Central memory CD8-positive, alpha-beta T cell (primary cell): ENCODE data around the gene PRKCE.

ENCODE experiments used
- ATAC-seq: fragments of 150-1000 bp; cut with Tn5 transposase; replicated peaks from 2 replicates; pipeline ENCODE4 v1.10.0; 2022; ENCODE audit warnings: mild to moderate bottlenecking, moderate FRiP score, moderate number of reproducible peaks; ENCODE audit not compliant: poor library complexity, severe bottlenecking; ENCODE audit errors: extremely low read depth
- DNase-seq, 2 donors: peaks; one replicate each; pipeline ENCODE4 v3.0.0; 2021; ENCODE audit warnings: low spot score in 2 of 2
- H3K27ac Mint-ChIP-seq: one replicate; pipeline ENCODE4 v1.8.0; 2022; ENCODE audit warnings: low read depth, mild to moderate bottlenecking, moderate library complexity, mixed read lengths
- H3K27me3 Mint-ChIP-seq: one replicate; pipeline ENCODE4 v1.8.0; 2022; ENCODE audit warnings: mixed read lengths
- H3K36me3 Mint-ChIP-seq: one replicate; pipeline ENCODE4 v1.8.0; 2022; ENCODE audit warnings: mild to moderate bottlenecking, moderate library complexity, mixed read lengths; ENCODE audit not compliant: insufficient read depth
- H3K4me1 Mint-ChIP-seq: one replicate; pipeline ENCODE4 v1.8.0; 2022; ENCODE audit warnings: mixed read lengths
- H3K4me3 Mint-ChIP-seq: one replicate; pipeline ENCODE4 v1.8.0; 2022; ENCODE audit warnings: mild to moderate bottlenecking, moderate library complexity, mixed read lengths
- H3K9me3 Mint-ChIP-seq: one replicate; pipeline ENCODE4 v1.8.0; 2022; ENCODE audit warnings: mixed read lengths

The PRKCE gene

DNA sequence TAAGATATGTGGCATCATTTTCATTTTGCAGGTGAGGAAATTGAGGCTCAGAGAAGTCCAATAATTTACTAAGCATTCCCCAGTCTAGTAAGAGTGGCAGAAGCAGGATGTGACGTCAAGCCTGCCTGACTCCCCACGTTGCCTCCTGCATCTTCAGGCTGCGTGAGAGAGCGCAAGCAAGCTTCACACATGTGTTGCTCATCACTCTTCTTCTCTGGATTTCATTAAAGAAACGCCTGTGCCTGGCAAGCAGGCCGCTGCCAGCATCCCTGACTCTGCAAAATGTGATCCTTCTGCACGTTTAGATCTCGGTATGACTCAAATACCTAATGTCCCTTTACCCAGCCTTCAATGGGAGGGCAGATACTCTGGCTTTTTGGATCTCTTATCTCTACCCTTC is 96.8 kb downstream of the PRKCE start:
- Mint-ChIP-seq H3K4me3 (no peak overlapping the region), H3K27me3 (no peaks in the 10 kb centered on the region), H3K36me3 (peaks cover 2% of the 10 kb centered on the region), H3K27ac (no peak overlapping the region), H3K4me1 (peaks cover 9% of the 10 kb centered on the region), H3K9me3 (peaks cover 6% of the 10 kb centered on the region)
- DNase-seq (no peak), ATAC-seq (no peak)

DNA sequence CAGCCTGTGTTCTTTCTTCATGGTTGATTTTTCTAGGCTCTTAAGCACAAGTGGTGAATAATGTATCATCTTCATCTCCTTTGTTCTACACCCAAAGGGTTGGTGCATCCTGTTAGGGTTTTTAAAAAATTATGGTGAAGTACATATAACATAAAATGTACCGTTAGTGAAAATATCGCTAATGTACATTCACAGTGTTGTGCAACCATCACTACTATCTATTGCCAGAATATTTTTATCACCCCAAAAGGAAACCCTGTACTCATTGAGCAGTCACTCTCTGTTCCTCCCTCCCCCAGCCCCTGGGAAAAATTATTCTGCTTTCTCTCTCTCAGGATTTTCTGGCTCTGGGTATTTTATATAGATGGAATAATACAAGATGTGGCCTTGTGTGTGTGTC is 98.5 kb downstream of the PRKCE start:
- Mint-ChIP-seq H3K4me1 (peaks cover 9% of the 10 kb centered on the region), H3K4me3 (no peak overlapping the region), H3K36me3 (peaks cover 2% of the 10 kb centered on the region), H3K27me3 (no peaks in the 10 kb centered on the region), H3K27ac (no peak overlapping the region), H3K9me3 (peaks cover 6% of the 10 kb centered on the region)
- ATAC-seq (no peak), DNase-seq (no peak)

DNA sequence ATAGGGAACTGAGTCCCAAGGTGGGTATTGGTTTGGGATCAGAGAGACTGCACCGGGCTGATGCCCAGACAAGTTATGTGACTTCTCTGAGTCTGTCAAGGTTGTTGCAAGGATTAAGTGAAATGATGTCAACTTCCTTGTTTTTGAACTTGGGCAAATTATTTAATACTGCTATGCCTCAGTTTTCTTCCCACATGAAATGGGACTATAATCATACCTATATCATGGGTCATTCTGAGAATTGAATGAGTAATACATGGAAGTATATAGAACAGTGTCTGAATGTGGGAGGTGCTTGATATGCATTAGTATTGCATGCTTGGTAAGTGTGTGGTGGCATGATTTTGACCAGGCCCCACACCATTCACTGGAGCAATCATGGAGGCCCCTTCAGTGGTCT is 99.0 kb downstream of the PRKCE start:
- H3K27ac Mint-ChIP-seq, result no peak overlapping the region
- no peak overlapping the region for H3K4me3 Mint-ChIP-seq
- ATAC-seq (no peak), DNase-seq (no peak)
- H3K4me1 Mint-ChIP-seq, result peaks cover 10% of the 10 kb centered on the region
- peaks cover 2% of the 10 kb centered on the region for H3K36me3 Mint-ChIP-seq
- no peaks in the 10 kb centered on the region for H3K27me3 Mint-ChIP-seq
- peaks cover 6% of the 10 kb centered on the region for H3K9me3 Mint-ChIP-seq

DNA sequence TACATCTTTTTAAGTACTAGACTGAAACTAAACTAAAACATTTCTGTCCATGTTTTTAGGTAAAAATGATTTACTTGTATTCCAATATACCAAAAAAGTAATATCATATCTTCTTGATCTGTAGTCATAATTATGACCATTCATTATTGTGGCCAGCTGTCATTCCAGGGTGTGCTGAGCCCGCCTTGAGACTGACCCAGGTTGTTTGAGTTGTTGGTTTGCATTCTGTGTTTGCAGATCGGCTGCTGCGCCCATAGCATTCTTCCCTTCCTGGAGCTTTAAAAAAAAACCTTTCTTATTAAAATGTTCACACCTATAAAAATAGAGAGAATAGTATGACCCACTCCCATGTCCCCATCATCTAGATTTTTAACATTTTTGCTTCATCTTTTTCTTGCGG is 101.9 kb downstream of the PRKCE start:
- Mint-ChIP-seq H3K4me3 (no peak overlapping the region), H3K4me1 (peaks cover 17% of the 10 kb centered on the region)

DNA sequence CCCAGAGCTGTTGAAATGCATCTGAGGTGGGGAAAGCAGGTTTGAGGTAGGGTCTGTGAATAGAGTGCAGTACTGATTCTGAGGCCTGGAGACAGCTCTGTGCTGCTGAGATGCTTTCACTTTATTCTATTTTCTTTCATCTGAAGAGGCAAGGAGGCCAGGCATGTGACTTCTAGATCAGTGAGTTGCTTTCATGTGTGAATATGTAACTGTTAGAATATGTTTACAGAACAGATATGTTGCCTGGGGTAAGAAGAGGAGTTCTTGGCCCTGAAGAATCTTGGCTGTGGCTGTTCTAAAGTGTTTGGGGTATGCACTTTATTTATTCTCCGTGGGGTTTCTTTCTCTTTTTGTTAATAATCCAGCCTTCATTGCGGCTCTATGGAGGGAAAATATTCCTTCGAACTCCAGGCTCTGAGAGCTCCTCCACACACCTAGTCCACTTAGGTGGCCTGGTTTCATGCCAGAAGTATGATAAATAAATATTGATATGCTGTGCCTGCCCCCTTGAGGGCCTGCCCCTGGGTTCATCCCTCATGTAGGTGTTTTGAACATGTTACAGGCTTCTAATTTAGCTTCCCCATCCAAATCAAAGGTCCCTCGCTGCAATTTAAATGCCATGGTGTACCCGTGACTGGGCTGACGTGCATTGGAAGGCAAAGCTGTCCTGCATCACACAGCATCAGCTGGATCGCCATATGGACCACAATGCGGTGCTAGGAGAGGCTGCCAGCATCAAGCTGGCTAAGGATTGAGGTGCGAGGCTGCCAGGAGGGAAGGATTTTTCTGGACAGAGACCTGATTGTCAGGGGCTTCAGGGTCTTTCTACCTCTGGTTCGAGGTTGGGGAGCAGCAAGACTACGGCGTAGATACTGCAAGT is 102.9 kb downstream of the PRKCE start:
- H3K27ac Mint-ChIP-seq, result no peak overlapping the region
- H3K4me1 Mint-ChIP-seq, result peaks cover 17% of the 10 kb centered on the region
- H3K27me3 Mint-ChIP-seq, result no peaks in the 10 kb centered on the region
- ATAC-seq, result no peak
- H3K9me3 Mint-ChIP-seq, result no peaks in the 10 kb centered on the region
- no peak for DNase-seq
- peaks cover 2% of the 10 kb centered on the region for H3K36me3 Mint-ChIP-seq
- H3K4me3 Mint-ChIP-seq, result no peak overlapping the region

More for the DNA sequence above, 101.9 kb downstream of the PRKCE start:
- ATAC-seq (no peak), DNase-seq (no peak)
- H3K27ac Mint-ChIP-seq, result no peak overlapping the region
- no peaks in the 10 kb centered on the region for H3K9me3 Mint-ChIP-seq
- no peaks in the 10 kb centered on the region for H3K27me3 Mint-ChIP-seq
- H3K36me3 Mint-ChIP-seq, result peaks cover 2% of the 10 kb centered on the region

DNA sequence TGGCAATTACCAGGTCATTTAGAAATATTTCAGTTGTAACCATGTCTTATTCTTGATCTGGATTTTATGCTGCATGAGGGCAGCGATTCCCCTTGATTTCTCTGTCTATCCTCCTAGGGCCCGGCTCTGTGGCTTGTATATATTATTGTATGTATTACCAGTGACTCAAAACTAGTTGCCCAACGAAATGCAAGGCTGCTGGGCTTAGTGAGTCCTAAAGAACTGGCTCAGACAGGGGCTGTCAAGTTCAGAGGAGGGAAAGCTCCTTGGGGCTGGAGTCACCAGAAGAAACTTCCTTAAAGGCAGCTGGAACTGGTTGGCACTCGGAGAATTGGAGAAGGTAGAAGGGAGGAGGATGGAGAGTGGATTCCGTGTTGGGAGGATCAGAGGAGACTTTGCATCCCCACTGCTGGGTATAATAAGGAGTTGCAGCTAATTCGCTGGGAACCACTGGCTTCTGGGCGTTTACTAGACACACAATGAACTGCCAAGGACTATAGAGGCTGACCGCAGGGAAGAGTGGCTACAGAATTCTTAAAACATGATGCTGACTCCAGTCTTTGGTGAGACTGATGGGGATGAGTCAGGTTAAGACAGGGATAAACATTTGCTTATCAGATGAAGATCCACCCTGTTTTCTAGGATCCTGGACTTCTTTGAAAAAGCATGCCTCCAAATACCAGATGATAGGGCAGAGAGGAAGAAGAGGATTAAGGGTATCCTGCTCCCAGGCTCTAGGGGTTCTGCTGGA is 104.3 kb downstream of the PRKCE start:
- H3K4me3 Mint-ChIP-seq, result no peak overlapping the region
- no peaks in the 10 kb centered on the region for H3K27me3 Mint-ChIP-seq
- no peak for ATAC-seq
- no peak for DNase-seq
- peaks cover 16% of the 10 kb centered on the region for H3K4me1 Mint-ChIP-seq
- no peak overlapping the region for H3K27ac Mint-ChIP-seq
- H3K36me3 Mint-ChIP-seq, result peaks cover 2% of the 10 kb centered on the region
- H3K9me3 Mint-ChIP-seq, result no peaks in the 10 kb centered on the region

DNA sequence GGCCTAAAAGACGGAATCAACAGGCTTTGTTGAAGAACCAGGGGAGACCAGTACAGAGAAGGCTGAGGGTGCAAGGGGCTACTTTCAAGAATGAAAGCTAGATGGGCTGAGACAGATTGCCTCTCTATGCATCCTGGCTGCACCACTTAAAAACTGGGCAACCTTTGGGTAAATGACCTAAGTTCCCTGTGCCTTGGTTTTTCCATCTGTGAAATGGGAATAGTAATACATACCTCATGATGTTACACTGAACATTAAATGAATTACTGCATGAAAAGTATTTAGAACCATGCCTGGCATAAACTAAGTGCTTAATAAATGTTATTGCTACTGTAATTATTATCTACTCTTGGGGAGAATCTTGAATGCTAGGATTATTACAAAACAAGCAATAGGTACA is 106.5 kb downstream of the PRKCE start:
- DNase-seq, result no peak
- Mint-ChIP-seq H3K27me3 (no peaks in the 10 kb centered on the region), H3K9me3 (no peaks in the 10 kb centered on the region), H3K36me3 (no peaks in the 10 kb centered on the region), H3K27ac (no peak overlapping the region), H3K4me1 (peaks cover 15% of the 10 kb centered on the region), H3K4me3 (no peak overlapping the region)
- ATAC-seq, result no peak

DNA sequence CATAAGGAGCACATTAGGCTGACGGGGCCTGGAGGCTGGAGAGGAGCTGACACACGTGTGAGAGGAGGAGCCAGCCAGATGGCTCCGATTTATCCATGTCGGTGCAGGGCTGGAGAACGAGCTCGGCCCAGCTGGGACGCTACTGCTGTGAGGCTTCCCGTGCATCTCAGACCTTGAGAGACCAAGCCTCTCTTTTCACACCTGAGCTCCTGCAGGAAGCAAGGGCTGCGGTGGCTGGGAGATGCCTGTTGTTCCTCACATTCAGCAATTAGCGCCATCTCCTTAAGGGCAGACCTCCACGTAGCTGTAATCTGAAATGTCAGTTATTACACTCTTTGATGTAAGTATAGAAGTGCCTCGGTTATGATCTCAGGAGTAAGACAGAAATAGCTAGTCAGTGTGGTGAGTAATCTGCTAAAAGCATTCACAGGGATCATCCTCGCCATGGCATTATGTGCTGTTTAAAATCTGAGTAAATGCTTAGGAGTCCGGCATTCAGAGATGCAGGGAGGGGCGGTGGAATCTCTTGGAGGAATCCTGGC is 107.9 kb downstream of the PRKCE start:
- Mint-ChIP-seq H3K27ac (no peak overlapping the region), H3K9me3 (no peaks in the 10 kb centered on the region), H3K4me1 (peaks cover 15% of the 10 kb centered on the region), H3K36me3 (no peaks in the 10 kb centered on the region), H3K27me3 (no peaks in the 10 kb centered on the region), H3K4me3 (no peak overlapping the region)
- DNase-seq (no peak), ATAC-seq (no peak)

DNA sequence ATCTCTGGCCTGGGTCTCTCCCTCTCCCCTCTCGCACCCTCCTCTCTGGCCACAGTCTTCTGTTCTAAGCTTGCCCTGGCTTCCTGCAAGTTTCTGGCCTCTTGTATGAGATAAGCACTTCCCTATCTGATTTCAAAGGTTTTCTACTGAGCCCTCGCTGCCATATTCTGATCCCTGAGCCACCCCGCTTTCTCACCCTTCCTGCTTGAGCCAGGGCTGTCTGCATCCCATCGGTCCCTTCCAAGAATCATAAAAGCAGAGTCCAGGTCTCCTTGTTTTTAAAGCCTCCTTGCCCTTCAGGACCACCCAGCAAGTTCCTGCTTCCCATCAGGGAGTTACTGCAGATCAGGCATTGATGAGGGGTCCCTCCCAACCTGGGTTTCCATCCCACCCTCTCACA is 110.2 kb downstream of the PRKCE start:
- no peaks in the 10 kb centered on the region for H3K27me3 Mint-ChIP-seq
- DNase-seq, result no peak

DNA sequence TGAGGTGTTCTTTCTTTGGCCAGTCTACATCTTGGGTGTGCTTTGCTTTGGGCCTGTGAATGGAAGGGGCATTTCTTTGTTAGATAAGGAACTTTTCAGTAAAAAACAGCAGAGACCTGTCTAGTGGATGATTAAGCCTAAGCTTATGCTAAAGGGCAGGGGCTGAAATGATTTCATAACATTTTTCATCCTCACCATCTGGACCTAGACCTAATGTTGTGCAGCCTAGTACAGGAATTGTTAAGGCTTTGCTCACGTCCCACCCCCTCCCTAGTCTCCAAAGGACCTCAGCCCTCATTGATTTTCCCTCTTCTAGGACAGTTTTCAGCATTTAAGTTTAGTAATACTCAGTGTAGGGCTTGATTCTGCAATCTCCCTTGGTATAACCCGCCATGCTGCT is 111.8 kb downstream of the PRKCE start:
- peaks cover 7% of the 10 kb centered on the region for H3K4me1 Mint-ChIP-seq
- no peak overlapping the region for H3K4me3 Mint-ChIP-seq
- ATAC-seq (no peak), DNase-seq (no peak)
- H3K36me3 Mint-ChIP-seq, result no peaks in the 10 kb centered on the region
- H3K9me3 Mint-ChIP-seq, result no peaks in the 10 kb centered on the region
- H3K27ac Mint-ChIP-seq, result no peak overlapping the region
- H3K27me3 Mint-ChIP-seq, result no peaks in the 10 kb centered on the region

More for the DNA sequence above, 110.2 kb downstream of the PRKCE start:
- H3K9me3 Mint-ChIP-seq, result no peaks in the 10 kb centered on the region
- ATAC-seq, result no peak
- H3K36me3 Mint-ChIP-seq, result no peaks in the 10 kb centered on the region
- no peak overlapping the region for H3K27ac Mint-ChIP-seq
- H3K4me3 Mint-ChIP-seq, result no peak overlapping the region
- H3K4me1 Mint-ChIP-seq, result peaks cover 7% of the 10 kb centered on the region

DNA sequence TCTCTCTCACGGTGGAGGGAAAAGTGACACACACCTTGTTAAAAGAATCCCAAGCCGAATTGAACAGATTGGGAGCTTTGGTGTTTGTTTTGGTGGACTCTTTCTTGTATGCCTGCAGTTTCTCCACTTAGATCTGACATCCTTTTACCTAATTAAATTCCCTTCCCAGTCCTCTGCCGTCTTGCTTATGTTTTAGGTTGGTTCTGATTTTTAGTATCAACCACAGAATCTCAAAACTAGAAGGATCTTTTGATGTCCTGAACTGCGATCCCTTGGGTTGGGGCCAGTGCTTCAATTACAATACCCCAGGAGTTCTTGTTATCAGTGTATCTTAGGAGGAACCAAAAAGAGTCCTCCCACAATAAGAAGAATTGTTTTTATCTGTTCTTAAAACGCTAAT is 112.3 kb downstream of the PRKCE start:
- no peaks in the 10 kb centered on the region for H3K27me3 Mint-ChIP-seq
- ATAC-seq, result no peak

DNA sequence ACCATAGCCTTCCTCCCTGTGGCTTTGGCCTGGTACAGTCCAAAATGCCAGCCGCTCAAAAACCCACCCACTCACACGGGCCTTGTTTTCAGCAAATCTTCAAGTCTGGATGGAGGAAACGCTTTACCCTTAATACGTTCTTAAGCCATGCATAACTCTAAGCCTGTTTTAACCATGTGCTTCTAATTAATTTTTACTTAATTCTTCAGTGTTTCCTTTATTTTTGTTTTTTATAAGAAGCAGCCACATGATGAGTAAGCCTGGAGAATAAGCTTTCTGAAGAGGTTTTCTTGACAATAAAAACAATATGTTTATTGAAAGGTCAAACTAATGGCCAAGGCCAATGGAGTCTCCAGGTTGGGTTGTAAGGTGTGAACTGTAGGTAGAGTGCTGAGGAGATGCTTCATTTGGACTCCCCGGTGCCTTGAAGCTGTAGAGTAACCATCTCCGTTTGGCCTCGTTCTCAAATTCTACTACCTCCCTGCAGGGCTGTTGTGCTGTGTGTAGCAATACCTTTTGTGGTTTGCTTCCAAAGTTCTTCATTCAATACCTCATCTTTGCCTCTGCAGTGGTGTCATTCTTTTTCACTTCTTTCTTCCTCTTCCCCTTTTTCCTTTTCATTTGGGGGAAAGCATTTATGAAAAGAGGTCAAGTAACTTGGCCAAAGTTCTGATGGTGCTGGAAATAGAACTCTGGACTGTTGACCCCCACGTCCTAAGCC is 113.7 kb downstream of the PRKCE start:
- no peak for ATAC-seq

More for the DNA sequence above, 112.3 kb downstream of the PRKCE start:
- H3K9me3 Mint-ChIP-seq, result no peaks in the 10 kb centered on the region
- H3K27ac Mint-ChIP-seq, result no peak overlapping the region
- H3K36me3 Mint-ChIP-seq, result no peaks in the 10 kb centered on the region
- peaks cover 7% of the 10 kb centered on the region for H3K4me1 Mint-ChIP-seq
- no peak for DNase-seq
- H3K4me3 Mint-ChIP-seq, result no peak overlapping the region

More for the DNA sequence above, 113.7 kb downstream of the PRKCE start:
- Mint-ChIP-seq H3K9me3 (no peaks in the 10 kb centered on the region), H3K36me3 (no peaks in the 10 kb centered on the region), H3K4me3 (no peak overlapping the region), H3K27ac (no peak overlapping the region), H3K27me3 (no peaks in the 10 kb centered on the region), H3K4me1 (peaks cover 7% of the 10 kb centered on the region)
- DNase-seq, result no peak
